Prostate gland (tissue), 2 donors: Measurements from ENCODE around the gene TMEM140. TPM values are rescaled to one million over a fixed set of nuclear protein-coding genes. Genes with fewer than 3 reads are reported as not detected.

Experiments used
- DNase-seq: peaks from one replicate; pipeline ENCODE4 v3.0.0-alpha.2; 2019; ENCODE audit warnings: low spot score
- H3K27ac ChIP-seq, 2 donors: fragments of 200-600 bp; sonication (generic); 2 replicates each; pipeline ENCODE4 v1.5.1; 2017 to 2019
- H3K27me3 ChIP-seq: fragments of 200-600 bp; sonication (generic); replicated peaks from 2 replicates; pipeline ENCODE4 v1.5.1; 2019; ENCODE audit not compliant: insufficient read depth
- H3K36me3 ChIP-seq, 2 donors: fragments of 200-600 bp; sonication (generic); 1 replicate in 1 of 2; 2 replicates in 1 of 2; pipeline versions ENCODE4 v1.5.1 to v1.8.1; 2017 to 2019
- H3K4me1 ChIP-seq: fragments of 200-600 bp; sonication (generic); replicated peaks from 2 replicates; pipeline ENCODE4 v1.5.1; 2019
- H3K4me3 ChIP-seq, 2 donors: fragments of 200-600 bp; sonication (generic); 2 replicates each; pipeline ENCODE4 v1.5.1; 2017 to 2019
- H3K9me3 ChIP-seq: fragments of 200-600 bp; sonication (generic); 2 replicates; pipeline ENCODE4 v1.5.1; 2017
- CTCF ChIP-seq, 4 experiments: fragments of 200-600 bp in 2 of 4; fragments of 450-650 bp in 2 of 4; sonication (generic) in 2 of 4; IDR thresholded peaks; 1 replicate in 3 of 4; 2 replicates in 1 of 4; pipeline ENCODE4 v1.5.1; 2016 to 2019; ENCODE audit warnings: antibody characterized with exemption in 4 of 4, mild to moderate bottlenecking in 2 of 4, moderate library complexity in 2 of 4
- POLR2A ChIP-seq: fragments of 450-650 bp; IDR thresholded peaks from one replicate; pipeline ENCODE4 v1.6.1; 2016; ENCODE audit warnings: antibody characterized with exemption, mild to moderate bottlenecking
- POLR2AphosphoS5 ChIP-seq: sonication (generic); formaldehyde crosslinking; IDR thresholded peaks from one replicate; pipeline ENCODE4 v1.6.1; 2017; ENCODE audit warnings: antibody characterized with exemption
- WGBS: methylation state at CpG from one replicate; pipeline ENCODE4 v1.1.5; 2018; 5-methylcytosine and 5-hydroxymethylcytosine counted together
- intact Hi-C: fragments of 100-400 bp; cut with DNase I; formaldehyde crosslinking; loops from one replicate; pipeline ENCODE4 v1.14.2; 2022
- total RNA-seq, 2 donors: library from RNA; depleted of rRNA; stranded (reverse); fragments of >200 nt; gene quantifications; one replicate each; pipeline ENCODE4 v1.1.0, GENCODE V29; 2016

The TMEM140 gene
- total RNA-seq, 2 donors from 2014 or later: 8.2 to 14.6 TPM

- Histone ChIP-seq H3K36me3 (peaks cover 8 to 22% of the 10 kb centered on the region in 2 donors), H3K27me3 (no peaks in the 10 kb centered on the region), H3K4me3 (no peak overlapping the region), H3K4me1 (no peaks in the 10 kb centered on the region), H3K9me3 (no peaks in the 10 kb centered on the region), H3K27ac (no peak overlapping the region)
- 97% methylated on average over 5 of the region's 5 CpGs for WGBS
- no peak for TF ChIP-seq POLR2A
- no peak for TF ChIP-seq CTCF (IDR thresholded peaks at IDR 0.05)
- no peak for TF ChIP-seq POLR2AphosphoS5
- no peak for DNase-seq
- intact Hi-C loops: no loop called here
These were observed 36.5 kb downstream of the TMEM140 start for GRCh38 chr7:135184254-135184841.

GRCh38 chr7:135185471-135186260 is 37.8 kb downstream of the TMEM140 start:
- Histone ChIP-seq H3K27me3 (no peaks in the 10 kb centered on the region), H3K9me3 (no peaks in the 10 kb centered on the region), H3K27ac (no peak overlapping the region), H3K4me1 (no peaks in the 10 kb centered on the region), H3K4me3 (no peak overlapping the region), H3K36me3 (peaks cover 8 to 22% of the 10 kb centered on the region in 2 donors)
- 94% methylated on average over 7 of the region's 7 CpGs for WGBS
- no peak for DNase-seq
- intact Hi-C loops: no loop called here
- no peak for TF ChIP-seq POLR2A
- no peak for TF ChIP-seq POLR2AphosphoS5
- no peak for TF ChIP-seq CTCF (IDR thresholded peaks at IDR 0.05)

GRCh38 chr7:135186261-135186540 is 38.3 kb downstream of the TMEM140 start:
- Histone ChIP-seq H3K4me1 (no peaks in the 10 kb centered on the region), H3K27me3 (no peaks in the 10 kb centered on the region), H3K36me3 (peaks cover 8 to 22% of the 10 kb centered on the region in 2 donors), H3K9me3 (no peaks in the 10 kb centered on the region), H3K27ac (no peak overlapping the region), H3K4me3 (no peak overlapping the region)
- no peak for DNase-seq
- intact Hi-C loops: no loop called here
- 96% methylated on average over 3 of the region's 3 CpGs for WGBS
- TF ChIP-seq CTCF (IDR thresholded peaks at IDR 0.05) (no peak), POLR2AphosphoS5 (no peak), POLR2A (no peak)

GRCh38 chr7:135186841-135187253 is 39.0 kb downstream of the TMEM140 start:
- peaks cover 8 to 22% of the 10 kb centered on the region in 2 donors for H3K36me3 ChIP-seq
- no peak for DNase-seq

More at GRCh38 chr7:135186841-135187253, 39.0 kb downstream of the TMEM140 start:
- no peak for TF ChIP-seq POLR2AphosphoS5
- TF ChIP-seq CTCF (IDR thresholded peaks at IDR 0.05): no peak
- no peak for TF ChIP-seq POLR2A
- Histone ChIP-seq H3K27me3 (no peaks in the 10 kb centered on the region), H3K4me3 (no peak overlapping the region), H3K27ac (no peak overlapping the region), H3K9me3 (no peaks in the 10 kb centered on the region), H3K4me1 (no peaks in the 10 kb centered on the region)
- WGBS: 88% methylated on average over 12 of the region's 12 CpGs
- intact Hi-C loops: no loop called here
